ENCODE data around the gene AKAIN1. TPM values are rescaled to one million over a fixed set of nuclear protein-coding genes. Genes with fewer than 3 reads are reported as not detected.

AKAIN1 gene
- total RNA-seq, 3 donors from 2014 or later: not detected

DNA sequence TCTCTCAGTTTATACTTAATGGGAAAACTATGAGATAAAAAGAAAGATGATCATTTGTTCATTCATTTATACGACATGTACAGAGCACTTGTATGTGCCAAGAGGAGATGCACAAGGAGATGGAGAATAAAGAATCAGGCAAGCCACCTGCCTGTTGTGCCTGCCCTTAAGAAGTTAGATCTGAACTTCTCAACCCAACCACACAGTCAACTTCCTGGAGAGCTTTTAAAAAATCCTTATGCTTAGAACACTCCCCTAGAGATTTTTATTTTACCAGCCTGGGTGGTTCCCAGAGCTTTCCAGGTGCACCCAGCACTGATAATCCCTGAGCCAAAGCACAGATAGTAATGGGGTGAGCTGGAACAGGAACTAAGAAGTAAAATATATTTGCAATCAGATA, 18.5 kb downstream of the AKAIN1 start:
- peaks cover 1% of the 10 kb centered on the region for H3K27me3 Mint-ChIP-seq (ENCODE audit: low read depth)
- ATAC-seq (no peak), DNase-seq (no peak)
- no peak overlapping the region for H3K4me3 Mint-ChIP-seq
- no peaks in the 10 kb centered on the region for H3K9me3 Mint-ChIP-seq
- H3K36me3 Mint-ChIP-seq (ENCODE audit: insufficient read depth): no peaks in the 10 kb centered on the region
- peaks cover 6% of the 10 kb centered on the region for H3K4me1 Mint-ChIP-seq (ENCODE audit: low read depth)

- peaks cover 10% of the 10 kb centered on the region for H3K9me3 Mint-ChIP-seq
- no peak for DNase-seq
Measured at GRCh38 chr18:5175378-5175777, 21.7 kb downstream of the AKAIN1 start.

DNA sequence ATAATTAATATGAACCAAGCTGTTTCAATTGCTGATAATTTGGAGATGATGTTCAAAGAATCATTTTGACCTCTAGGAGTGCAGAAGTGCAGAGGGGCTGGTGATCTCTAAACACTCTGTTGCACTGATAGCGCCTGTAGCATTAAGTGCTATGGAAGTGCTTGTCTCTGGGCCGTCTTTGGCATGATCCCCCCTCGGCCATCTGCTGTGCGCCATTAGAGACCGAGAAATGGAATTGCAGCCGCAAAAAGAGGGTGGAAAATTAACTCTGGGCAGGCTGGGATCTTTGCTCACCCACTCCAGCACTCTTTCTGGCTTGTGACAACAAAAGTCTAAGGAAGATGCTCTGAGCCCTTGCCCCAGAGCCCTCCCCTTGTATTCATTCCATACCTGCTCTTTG, 23.4 kb downstream of the AKAIN1 start:
- DNase-seq: no peak
- Mint-ChIP-seq H3K9me3 (peaks cover 10% of the 10 kb centered on the region), H3K4me1 (ENCODE audit: low read depth) (peaks cover 9% of the 10 kb centered on the region)

More at GRCh38 chr18:5175378-5175777, 21.7 kb downstream of the AKAIN1 start:
- no peaks in the 10 kb centered on the region for H3K27me3 Mint-ChIP-seq (ENCODE audit: low read depth)
- H3K4me1 Mint-ChIP-seq (ENCODE audit: low read depth): peaks cover 6% of the 10 kb centered on the region
- no peak for ATAC-seq
- no peak overlapping the region for H3K4me3 Mint-ChIP-seq
- no peaks in the 10 kb centered on the region for H3K36me3 Mint-ChIP-seq (ENCODE audit: insufficient read depth)

GRCh38 chr18:5173236-5173635, 23.8 kb downstream of the AKAIN1 start:
- H3K36me3 Mint-ChIP-seq (ENCODE audit: insufficient read depth): no peaks in the 10 kb centered on the region
- H3K4me1 Mint-ChIP-seq (ENCODE audit: low read depth): peaks cover 9% of the 10 kb centered on the region
- no peak overlapping the region for H3K4me3 Mint-ChIP-seq
- peaks cover 10% of the 10 kb centered on the region for H3K9me3 Mint-ChIP-seq
- ATAC-seq: no peak
- DNase-seq: no peak
- no peaks in the 10 kb centered on the region for H3K27me3 Mint-ChIP-seq (ENCODE audit: low read depth)

More for the DNA sequence above, 23.4 kb downstream of the AKAIN1 start:
- Mint-ChIP-seq H3K4me3 (no peak overlapping the region), H3K36me3 (ENCODE audit: insufficient read depth) (no peaks in the 10 kb centered on the region), H3K27me3 (ENCODE audit: low read depth) (no peaks in the 10 kb centered on the region)
- no peak for ATAC-seq

GRCh38 chr18:5167831-5168230, 29.2 kb downstream of the AKAIN1 start:
- Mint-ChIP-seq H3K27me3 (ENCODE audit: low read depth) (no peaks in the 10 kb centered on the region), H3K4me1 (ENCODE audit: low read depth) (peaks cover 28% of the 10 kb centered on the region), H3K9me3 (peaks cover 10% of the 10 kb centered on the region), H3K36me3 (ENCODE audit: insufficient read depth) (no peaks in the 10 kb centered on the region), H3K4me3 (no peak overlapping the region)
- DNase-seq: no peak
- ATAC-seq: no peak

GRCh38 chr18:5166606-5167280, 30.3 kb downstream of the AKAIN1 start:
- no peaks in the 10 kb centered on the region for H3K27me3 Mint-ChIP-seq (ENCODE audit: low read depth)
- ATAC-seq (no peak), DNase-seq (no peak)
- peaks cover 28% of the 10 kb centered on the region for H3K4me1 Mint-ChIP-seq (ENCODE audit: low read depth)
- H3K9me3 Mint-ChIP-seq: peaks cover 8% of the 10 kb centered on the region
- no peaks in the 10 kb centered on the region for H3K36me3 Mint-ChIP-seq (ENCODE audit: insufficient read depth)
- H3K4me3 Mint-ChIP-seq: no peak overlapping the region

GRCh38 chr18:5164903-5165302, 32.2 kb downstream of the AKAIN1 start:
- no peaks in the 10 kb centered on the region for H3K9me3 Mint-ChIP-seq
- no peaks in the 10 kb centered on the region for H3K36me3 Mint-ChIP-seq (ENCODE audit: insufficient read depth)
- H3K4me3 Mint-ChIP-seq: no peak overlapping the region
- no peaks in the 10 kb centered on the region for H3K27me3 Mint-ChIP-seq (ENCODE audit: low read depth)
- peaks cover 36% of the 10 kb centered on the region for H3K4me1 Mint-ChIP-seq (ENCODE audit: low read depth)
- ATAC-seq (no peak), DNase-seq (no peak)

DNA sequence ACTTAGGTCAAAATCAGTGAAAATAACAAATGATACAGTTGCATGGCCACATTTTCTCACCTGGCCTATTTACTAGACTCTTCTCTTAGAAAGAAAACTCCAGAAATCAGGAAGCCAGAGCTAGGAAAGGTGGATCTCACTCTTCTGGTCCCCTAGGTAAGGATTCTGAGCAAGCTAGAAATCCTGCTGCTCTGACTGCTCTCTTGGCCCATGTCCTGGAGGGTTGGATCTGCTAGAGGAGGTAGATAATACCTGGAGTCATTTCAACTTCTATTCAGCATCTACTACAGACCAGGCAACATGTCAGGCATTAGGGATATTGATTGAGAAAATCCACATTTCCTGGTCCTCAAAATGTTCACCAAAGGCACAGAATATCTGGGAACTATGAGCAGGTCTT, 34.9 kb downstream of the AKAIN1 start:
- H3K27me3 Mint-ChIP-seq (ENCODE audit: low read depth): no peaks in the 10 kb centered on the region
- DNase-seq (no peak), ATAC-seq (no peak)
- H3K4me1 Mint-ChIP-seq (ENCODE audit: low read depth): peaks cover 39% of the 10 kb centered on the region
- H3K36me3 Mint-ChIP-seq (ENCODE audit: insufficient read depth): no peaks in the 10 kb centered on the region
- no peaks in the 10 kb centered on the region for H3K9me3 Mint-ChIP-seq
- no peak overlapping the region for H3K4me3 Mint-ChIP-seq

DNA sequence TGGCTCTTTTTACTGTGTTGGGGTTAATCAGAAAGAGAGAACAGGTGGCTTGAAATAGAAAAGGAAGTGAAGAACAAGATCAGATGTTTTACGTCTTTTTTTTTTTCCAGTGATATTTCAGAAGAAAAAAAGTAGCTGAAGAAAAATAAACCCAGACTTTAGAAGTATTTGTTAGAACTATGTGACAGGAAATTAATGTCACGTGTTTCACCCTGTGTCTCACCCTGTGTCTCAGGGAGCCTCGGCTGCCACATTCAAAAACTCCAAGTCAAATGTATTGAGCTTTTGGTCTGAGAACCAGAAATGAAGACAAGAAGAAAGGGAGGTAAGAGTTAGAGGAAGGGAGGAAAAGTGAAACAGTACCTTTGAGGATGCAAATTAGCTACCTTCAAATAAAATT, 38.0 kb downstream of the AKAIN1 start:
- H3K9me3 Mint-ChIP-seq: no peaks in the 10 kb centered on the region
- DNase-seq: peak; percentile 10

DNA sequence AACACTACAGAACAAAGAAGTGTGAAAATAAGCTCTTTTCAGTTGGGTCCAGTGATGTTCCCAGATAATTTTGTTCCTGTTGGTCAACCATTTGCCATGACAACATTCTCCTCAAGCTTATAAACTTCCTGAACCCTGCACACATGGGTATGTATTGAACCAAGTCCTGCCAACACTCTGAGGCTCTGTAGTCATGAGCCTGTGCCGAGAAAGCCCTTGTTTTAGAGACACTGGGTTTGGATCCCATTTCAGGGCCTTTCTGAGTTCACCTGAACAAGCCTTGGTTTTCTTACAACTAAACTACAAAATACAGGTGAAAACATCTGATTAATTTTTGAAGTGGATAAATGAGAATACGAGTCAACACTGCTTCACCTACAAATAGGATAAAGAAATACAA, 38.5 kb downstream of the AKAIN1 start:
- H3K9me3 Mint-ChIP-seq: no peaks in the 10 kb centered on the region
- H3K4me3 Mint-ChIP-seq: no peak overlapping the region
- peaks cover 29% of the 10 kb centered on the region for H3K4me1 Mint-ChIP-seq (ENCODE audit: low read depth)
- no peaks in the 10 kb centered on the region for H3K36me3 Mint-ChIP-seq (ENCODE audit: insufficient read depth)
- no peak for DNase-seq
- no peaks in the 10 kb centered on the region for H3K27me3 Mint-ChIP-seq (ENCODE audit: low read depth)
- no peak for ATAC-seq

More for the DNA sequence above, 38.0 kb downstream of the AKAIN1 start:
- Mint-ChIP-seq H3K36me3 (ENCODE audit: insufficient read depth) (no peaks in the 10 kb centered on the region), H3K27me3 (ENCODE audit: low read depth) (no peaks in the 10 kb centered on the region), H3K4me1 (ENCODE audit: low read depth) (peaks cover 29% of the 10 kb centered on the region), H3K4me3 (peak overlapping the region; percentile 55)
- ATAC-seq: peak in 1 of 2 donors; percentile 41

DNA sequence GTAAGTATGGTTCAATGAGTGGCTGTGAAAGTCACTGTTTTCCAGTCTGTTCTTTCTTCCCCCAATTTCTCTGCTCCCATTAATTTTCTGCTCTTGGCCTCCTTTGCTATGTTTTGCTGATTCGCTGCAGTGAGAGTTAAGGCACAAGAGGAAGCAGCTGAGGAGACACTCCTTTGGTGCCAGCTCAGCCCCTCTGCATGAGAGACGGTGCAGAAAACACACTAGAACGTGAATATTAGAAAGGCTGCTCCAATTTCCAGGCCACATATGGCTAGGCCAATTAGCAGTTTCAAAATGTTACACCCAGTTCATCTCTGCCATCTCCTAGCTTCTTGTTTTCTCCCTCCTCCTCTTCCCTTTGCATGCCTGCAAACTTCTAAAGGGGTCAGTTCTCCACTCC, 38.9 kb downstream of the AKAIN1 start:
- Mint-ChIP-seq H3K4me3 (no peak overlapping the region), H3K36me3 (ENCODE audit: insufficient read depth) (no peaks in the 10 kb centered on the region), H3K4me1 (ENCODE audit: low read depth) (peaks cover 29% of the 10 kb centered on the region), H3K27me3 (ENCODE audit: low read depth) (no peaks in the 10 kb centered on the region), H3K9me3 (no peaks in the 10 kb centered on the region)
- DNase-seq (no peak), ATAC-seq (no peak)

- Mint-ChIP-seq H3K4me3 (no peak overlapping the region), H3K4me1 (ENCODE audit: low read depth) (peaks cover 29% of the 10 kb centered on the region), H3K9me3 (no peaks in the 10 kb centered on the region), H3K27me3 (ENCODE audit: low read depth) (no peaks in the 10 kb centered on the region), H3K36me3 (ENCODE audit: insufficient read depth) (no peaks in the 10 kb centered on the region)
- no peak for DNase-seq
- no peak for ATAC-seq
Measured at GRCh38 chr18:5155907-5156287, 41.2 kb downstream of the AKAIN1 start.

GRCh38 chr18:5155218-5155906, 41.7 kb downstream of the AKAIN1 start:
- Mint-ChIP-seq H3K36me3 (ENCODE audit: insufficient read depth) (no peaks in the 10 kb centered on the region), H3K4me1 (ENCODE audit: low read depth) (peaks cover 26% of the 10 kb centered on the region), H3K4me3 (no peak overlapping the region), H3K27me3 (ENCODE audit: low read depth) (no peaks in the 10 kb centered on the region), H3K9me3 (no peaks in the 10 kb centered on the region)
- ATAC-seq (no peak), DNase-seq (no peak)

GRCh38 chr18:5152343-5153020, 44.6 kb downstream of the AKAIN1 start:
- Mint-ChIP-seq H3K9me3 (no peaks in the 10 kb centered on the region), H3K27me3 (ENCODE audit: low read depth) (peaks cover 2% of the 10 kb centered on the region), H3K36me3 (ENCODE audit: insufficient read depth) (no peaks in the 10 kb centered on the region), H3K4me3 (no peak overlapping the region), H3K4me1 (ENCODE audit: low read depth) (peaks cover 2% of the 10 kb centered on the region)
- no peak for ATAC-seq
- DNase-seq: no peak

DNA sequence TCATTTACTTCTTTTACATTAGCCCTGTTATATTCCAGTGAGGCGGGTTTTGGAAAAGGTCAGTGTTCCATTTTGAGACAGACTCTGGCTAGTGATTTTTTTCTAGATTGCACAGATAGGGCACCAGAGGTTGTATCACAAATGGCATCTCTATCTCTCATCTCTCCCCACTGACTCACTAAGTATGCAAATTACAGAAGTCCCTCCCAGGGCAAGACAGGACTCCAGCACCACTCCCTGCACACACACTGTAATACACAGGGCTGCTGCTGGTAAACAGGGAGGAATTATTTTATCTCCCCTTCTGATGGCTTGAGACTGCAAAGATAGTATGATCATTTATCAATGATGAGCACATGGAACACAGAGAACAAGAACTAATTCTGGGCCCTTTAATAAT, 46.2 kb downstream of the AKAIN1 start:
- H3K36me3 Mint-ChIP-seq (ENCODE audit: insufficient read depth): no peaks in the 10 kb centered on the region
- DNase-seq (no peak), ATAC-seq (no peak)
- H3K4me1 Mint-ChIP-seq (ENCODE audit: low read depth): no peaks in the 10 kb centered on the region
- H3K27me3 Mint-ChIP-seq (ENCODE audit: low read depth): peaks cover 2% of the 10 kb centered on the region
- no peak overlapping the region for H3K4me3 Mint-ChIP-seq
- no peaks in the 10 kb centered on the region for H3K9me3 Mint-ChIP-seq

Measured in activated T-cell treated with anti-CD3 and anti-CD28 coated beads, Interleukin-2, amount 50 U/mL, for 4 hours (primary cell).